Fibroblast of pulmonary artery (primary cell): ENCODE results near the gene SDK1.
A peak's percentile ranks its signal among the peaks of the same experiment; 100 is the strongest.
"Not testable (repeated sequence)": the region's sequence is repeated elsewhere in the genome, so short reads cannot be mapped to it uniquely, and the experiment has no call there.

ENCODE experiments used
- DNase-seq: peaks from one replicate; pipeline ENCODE4 v3.0.0-alpha.2; 2010; ENCODE audit warnings: low read depth
- H3K4me3 ChIP-seq: replicated peaks from 2 replicates; pipeline ENCODE4 v1.5.1; 2011; ENCODE audit warnings: low read depth, mild to moderate bottlenecking, control low read depth, low read length, moderate library complexity
- TF ChIP-seq, protein P1 (sequence below): IDR thresholded peaks from 2 replicates; pipeline ENCODE4 v1.5.1; 2011; ENCODE audit warnings: mild to moderate bottlenecking, control low read depth, low read length, inconsistent platforms; ENCODE audit errors: missing control alignments

Gene SDK1

DNA sequence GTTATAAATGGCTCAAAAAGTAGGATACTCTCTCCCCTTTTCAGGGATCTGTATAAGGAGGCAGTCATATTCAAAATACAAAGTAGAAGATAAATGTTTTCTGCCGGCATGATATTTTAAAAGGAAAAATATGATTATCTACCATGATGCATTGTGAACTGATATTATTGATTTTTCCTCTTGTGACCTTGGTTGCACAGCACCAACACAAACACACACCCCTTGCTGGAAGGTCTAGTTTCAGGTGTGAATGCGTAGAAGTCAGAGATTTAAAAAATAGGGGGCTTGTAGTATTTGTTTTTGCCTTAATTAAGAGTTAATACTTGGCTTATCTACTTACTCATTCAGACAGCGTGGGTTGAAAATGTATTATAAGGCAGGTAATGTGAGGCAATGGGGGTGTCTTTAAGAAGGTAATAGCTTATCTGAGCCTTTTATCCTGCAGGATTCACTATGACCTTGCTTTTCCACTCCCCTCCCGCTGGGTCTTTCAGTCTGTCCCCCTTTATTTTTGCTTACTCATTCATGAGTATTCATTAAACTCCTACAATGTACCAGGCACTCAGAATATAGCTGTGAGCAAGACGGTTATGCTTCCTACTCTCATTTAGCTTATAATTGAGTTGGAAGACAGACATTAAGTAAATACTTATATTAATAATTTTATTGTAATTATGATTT is 390.6 kb downstream of the SDK1 start:
- TF ChIP-seq, protein P1, sequence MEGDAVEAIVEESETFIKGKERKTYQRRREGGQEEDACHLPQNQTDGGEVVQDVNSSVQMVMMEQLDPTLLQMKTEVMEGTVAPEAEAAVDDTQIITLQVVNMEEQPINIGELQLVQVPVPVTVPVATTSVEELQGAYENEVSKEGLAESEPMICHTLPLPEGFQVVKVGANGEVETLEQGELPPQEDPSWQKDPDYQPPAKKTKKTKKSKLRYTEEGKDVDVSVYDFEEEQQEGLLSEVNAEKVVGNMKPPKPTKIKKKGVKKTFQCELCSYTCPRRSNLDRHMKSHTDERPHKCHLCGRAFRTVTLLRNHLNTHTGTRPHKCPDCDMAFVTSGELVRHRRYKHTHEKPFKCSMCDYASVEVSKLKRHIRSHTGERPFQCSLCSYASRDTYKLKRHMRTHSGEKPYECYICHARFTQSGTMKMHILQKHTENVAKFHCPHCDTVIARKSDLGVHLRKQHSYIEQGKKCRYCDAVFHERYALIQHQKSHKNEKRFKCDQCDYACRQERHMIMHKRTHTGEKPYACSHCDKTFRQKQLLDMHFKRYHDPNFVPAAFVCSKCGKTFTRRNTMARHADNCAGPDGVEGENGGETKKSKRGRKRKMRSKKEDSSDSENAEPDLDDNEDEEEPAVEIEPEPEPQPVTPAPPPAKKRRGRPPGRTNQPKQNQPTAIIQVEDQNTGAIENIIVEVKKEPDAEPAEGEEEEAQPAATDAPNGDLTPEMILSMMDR: no peak
- DNase-seq: no peak
- no peak overlapping the region for H3K4me3 ChIP-seq

DNA sequence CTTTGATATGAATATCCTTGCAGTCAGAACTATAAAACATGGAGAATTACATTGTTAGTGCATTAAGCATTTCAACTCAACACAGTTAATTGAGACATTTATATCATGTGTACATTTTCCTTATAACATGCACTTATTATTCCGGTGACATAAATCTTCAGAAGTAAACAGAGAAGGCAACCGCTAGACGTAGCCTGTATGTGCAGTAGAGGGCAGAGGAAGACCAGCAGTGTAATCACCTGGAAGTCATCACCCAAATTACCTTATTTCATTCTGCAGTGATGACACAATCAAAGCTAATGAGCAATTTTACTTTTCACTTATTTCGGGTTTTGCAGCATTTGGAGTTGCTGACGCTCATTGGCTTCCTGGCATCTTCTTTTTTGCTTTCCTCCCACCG is 394.6 kb downstream of the SDK1 start:
- TF ChIP-seq, protein P1: peak; percentile 28
- H3K4me3 ChIP-seq: no peak overlapping the region
- DNase-seq: peak; percentile 14

DNA sequence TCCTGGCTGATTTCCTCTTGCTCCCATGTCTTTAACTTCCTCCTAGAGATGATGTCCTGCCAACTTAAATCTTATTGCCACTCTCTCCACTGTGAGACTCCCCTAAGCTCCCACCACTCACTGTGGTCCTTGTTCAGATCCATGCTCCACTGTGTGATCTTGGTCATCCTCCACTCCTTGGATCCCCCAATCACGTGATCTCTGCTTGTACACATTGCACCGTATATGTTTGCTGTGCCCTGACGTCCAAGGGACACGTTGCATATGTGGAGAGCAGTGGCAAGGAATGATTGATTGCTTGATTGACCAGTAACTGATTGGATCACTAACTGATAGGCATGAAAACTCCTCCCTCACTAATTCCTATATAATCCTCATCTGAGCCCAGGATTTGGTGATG is 395.1 kb downstream of the SDK1 start:
- DNase-seq: no peak
- H3K4me3 ChIP-seq: no peak overlapping the region
- TF ChIP-seq, protein P1: no peak

DNA sequence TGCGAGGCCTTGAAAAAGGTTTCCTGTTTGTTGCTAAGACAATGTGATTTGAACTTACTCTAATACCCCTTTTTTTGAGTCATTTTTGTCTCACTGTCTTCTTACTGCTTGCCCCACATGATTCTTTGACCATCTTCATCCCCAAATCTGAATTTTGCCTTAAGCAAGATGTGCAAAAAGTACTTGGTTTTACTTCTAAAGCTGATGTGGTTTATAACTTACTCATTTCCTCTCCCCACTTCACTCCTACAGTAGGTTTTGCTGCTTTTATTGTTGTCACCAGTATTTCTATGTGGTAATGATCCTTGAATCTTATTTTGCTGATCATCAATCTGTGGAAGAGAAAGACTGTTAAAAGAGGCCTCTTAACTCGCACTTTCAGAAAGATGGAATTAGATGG is 396.4 kb downstream of the SDK1 start:
- no peak overlapping the region for H3K4me3 ChIP-seq
- TF ChIP-seq, protein P1: no peak
- DNase-seq: no peak

DNA sequence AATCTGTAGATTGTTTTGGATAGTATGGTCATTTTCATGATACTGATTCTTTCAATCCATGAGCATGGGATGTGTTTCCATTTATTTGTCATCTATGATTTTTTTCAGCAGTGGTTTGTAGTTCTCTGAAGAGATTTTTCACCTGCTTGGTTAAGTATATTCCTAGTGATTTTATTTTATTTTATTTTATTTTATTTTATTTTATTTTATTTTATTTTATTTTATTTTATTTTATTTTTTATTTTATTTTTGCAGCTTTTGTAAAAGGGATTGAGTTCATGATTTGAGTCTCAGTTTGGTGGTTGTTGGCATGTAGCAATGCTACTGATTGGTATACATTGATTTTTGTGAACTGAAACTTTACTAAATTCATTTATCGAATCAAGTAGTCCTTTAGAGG is 404.2 kb downstream of the SDK1 start:
- TF ChIP-seq, protein P1: no peak
- no peak overlapping the region for H3K4me3 ChIP-seq
- DNase-seq: no peak

DNA sequence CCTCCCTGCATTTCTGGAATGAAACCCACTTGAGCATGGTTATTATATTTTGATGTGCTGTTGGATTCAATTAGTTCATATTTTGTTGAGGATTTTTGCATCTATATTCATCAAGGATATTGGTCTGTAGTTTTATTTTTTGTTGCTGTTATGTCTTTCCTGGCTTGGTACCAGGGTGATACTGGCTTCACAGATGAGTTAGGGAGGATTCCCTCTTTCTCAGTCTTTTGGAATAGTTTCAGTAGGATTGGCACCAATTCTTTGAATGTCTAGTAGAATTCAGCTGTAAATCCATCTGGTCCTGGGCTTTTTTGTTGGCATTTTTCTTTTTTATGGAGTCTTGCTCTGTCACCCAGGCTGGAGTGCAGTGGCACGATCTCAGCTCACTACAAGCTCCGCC is 405.0 kb downstream of the SDK1 start:
- DNase-seq, H3K4me3 ChIP-seq: not testable (repeated sequence)

DNA sequence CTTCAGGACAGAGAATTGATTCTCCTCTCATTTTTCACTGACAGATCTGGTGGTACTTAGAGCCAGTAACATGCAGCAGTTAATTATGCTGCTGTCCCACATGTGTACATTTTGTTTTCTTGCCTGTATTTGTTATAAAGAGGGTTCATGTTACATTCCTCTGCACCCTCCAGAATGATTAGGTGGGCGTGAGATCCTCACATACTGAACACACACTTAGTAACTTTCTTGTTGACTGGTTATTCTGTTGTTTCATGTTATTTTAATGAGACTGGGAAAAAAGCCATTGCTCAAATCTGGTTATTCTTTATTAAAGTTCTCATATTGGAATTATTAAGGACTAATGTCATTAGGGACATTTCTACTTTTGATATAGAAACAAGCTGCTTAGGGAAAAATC is 409.1 kb downstream of the SDK1 start:
- no peak for DNase-seq
- TF ChIP-seq, protein P1: no peak
- H3K4me3 ChIP-seq: no peak overlapping the region
